Endothelial cell of umbilical vein (primary cell): ENCODE data around the gene GPR158. TPM values are rescaled to one million over a fixed set of nuclear protein-coding genes. Genes with fewer than 3 reads are reported as not detected.

Source experiments
- BruUV-seq: library from RNA; stranded (reverse); fragments of 400-500 nt; replicated peaks from 2 replicates; lab custom pipeline; 2021; lab: Mats Ljungman, UMichigan
- CTCF ChIA-PET: fragments of 300-600, 350-600 bp; sonication (Branson Sonifier 250); formaldehyde crosslinking; loops from one replicate; lab custom pipeline; 2021; ENCODE audit warnings: antibody characterized with exemption, inconsistent platforms; lab: Charles Lee
- POLR2A ChIA-PET: fragments of 300-600, 350-600 bp; sonication (Branson Sonifier 250); formaldehyde crosslinking; loops from one replicate; lab custom pipeline; 2021; ENCODE audit warnings: antibody characterized with exemption, inconsistent platforms; lab: Charles Lee
- DNase-seq: peaks from one replicate; pipeline ENCODE4 v3.0.0-alpha.2; 2011; ENCODE audit warnings: low read depth, low spot score
- FAIRE-seq: peaks from 2 replicates; lab custom pipeline; 2011; peaks lifted over from hg19 to GRCh38; lab: Jason Lieb, UNC
- H2AFZ ChIP-seq: 2 replicates; pipeline ENCODE4 v1.6.0; 2012; ENCODE audit warnings: low read depth, low read length, control low read depth, inconsistent platforms
- H3K27ac ChIP-seq: 2 replicates; pipeline ENCODE4 v1.5.1; 2011; ENCODE audit warnings: low read depth, mild to moderate bottlenecking, control low read depth, low read length, moderate library complexity; ENCODE audit not compliant: insufficient read depth
- H3K27me3 ChIP-seq, 2 experiments: 2 replicates each; pipeline versions ENCODE4 v1.6.0 to v1.6.1; 2011; ENCODE audit warnings: low read length in 2 of 2, mixed read lengths in 1 of 2; ENCODE audit not compliant: control insufficient read depth in 2 of 2, insufficient read depth in 2 of 2
- H3K36me3 ChIP-seq, 2 experiments: 2 replicates in 1 of 2; 3 replicates in 1 of 2; pipeline ENCODE4 v1.5.1; 2011; ENCODE audit warnings: low read length in 2 of 2, mild to moderate bottlenecking in 1 of 2, moderate library complexity in 1 of 2; ENCODE audit not compliant: control insufficient read depth in 2 of 2, insufficient read depth in 2 of 2; ENCODE audit errors: extremely low read depth in 1 of 2
- H3K4me1 ChIP-seq: 3 replicates; pipeline ENCODE4 v1.5.1; 2011; ENCODE audit warnings: mild to moderate bottlenecking, low read length; ENCODE audit not compliant: control insufficient read depth, insufficient read depth; ENCODE audit errors: extremely low read depth
- H3K4me2 ChIP-seq: 2 replicates; pipeline ENCODE4 v1.6.1; 2011; ENCODE audit warnings: low read length, control low read depth, mixed read lengths; ENCODE audit not compliant: insufficient read depth
- H3K4me3 ChIP-seq, 3 experiments: fragments of 200-600 bp in 1 of 3; sonication (generic), shearing (Covaris generic) in 1 of 3; replicated peaks in 1 of 3; 2 replicates each; pipeline ENCODE4 v1.5.1; 2011 to 2016; ENCODE audit warnings: control low read depth in 3 of 3, low read length in 3 of 3, mild to moderate bottlenecking in 2 of 3, inconsistent platforms in 1 of 3, low read depth in 1 of 3, moderate library complexity in 1 of 3; ENCODE audit not compliant: insufficient read depth in 1 of 3
- H3K79me2 ChIP-seq: 2 replicates; pipeline ENCODE4 v1.6.0; 2012; ENCODE audit warnings: low read length, inconsistent platforms; ENCODE audit not compliant: control insufficient read depth, insufficient read depth
- H3K9ac ChIP-seq: replicated peaks from 2 replicates; pipeline ENCODE3; 2011; ENCODE audit warnings: low read length, control low read depth; ENCODE audit not compliant: insufficient read depth; ENCODE audit errors: extremely low read depth
- H3K9me1 ChIP-seq: replicated peaks from 3 replicates; pipeline ENCODE4 v1.6.0; 2011; ENCODE audit warnings: mild to moderate bottlenecking, low read length; ENCODE audit not compliant: control insufficient read depth, insufficient read depth; ENCODE audit errors: extremely low read depth
- H3K9me3 ChIP-seq: replicated peaks from 2 replicates; pipeline ENCODE4 v1.5.1; 2012; ENCODE audit warnings: low read length, inconsistent platforms; ENCODE audit not compliant: control insufficient read depth, insufficient read depth
- H4K20me1 ChIP-seq: replicated peaks from 2 replicates; pipeline ENCODE3; 2011; ENCODE audit warnings: mild to moderate bottlenecking, low read length; ENCODE audit not compliant: control insufficient read depth, insufficient read depth; ENCODE audit errors: extremely low read depth
- EZH2 ChIP-seq: IDR thresholded peaks from 2 replicates; pipeline ENCODE4 v1.6.1; 2012; ENCODE audit warnings: borderline replicate concordance, low read depth, mild to moderate bottlenecking, moderate library complexity, low read length, inconsistent platforms; ENCODE audit not compliant: severe bottlenecking
- FOS ChIP-seq: IDR thresholded peaks from 2 replicates; pipeline ENCODE4 v1.6.1; 2011; ENCODE audit warnings: mild to moderate bottlenecking, low read length, moderate library complexity, borderline replicate concordance; ENCODE audit not compliant: insufficient read depth
- JUN ChIP-seq: IDR thresholded peaks from 2 replicates; pipeline ENCODE4 v1.6.1; 2011; ENCODE audit warnings: borderline replicate concordance, low read depth; ENCODE audit not compliant: insufficient read length, insufficient read depth
- POLR2A ChIP-seq: IDR thresholded peaks from 2 replicates; pipeline ENCODE4 v1.6.1; 2012; ENCODE audit warnings: low read depth, mild to moderate bottlenecking, control low read depth, low read length
- POLR2AphosphoS5 ChIP-seq: IDR thresholded peaks from 2 replicates; pipeline ENCODE4 v1.6.1; 2012; ENCODE audit warnings: low read depth, mild to moderate bottlenecking, control low read depth, low read length, moderate library complexity; ENCODE audit not compliant: insufficient read depth
- dilution Hi-C: fragments of 300-500 bp; cut with MboI; formaldehyde crosslinking; loops from one replicate; pipeline ENCODE4 v1.15.0; 2019; ENCODE audit warnings: low sequenced_read_pairs; ENCODE audit not compliant: extremely low pct_ligation_motif_present
- intact Hi-C: fragments of 100-400 bp; cut with micrococcal nuclease; formaldehyde crosslinking; loops from one replicate; pipeline ENCODE4 v1.10.0; 2022
- polyA plus RNA-seq, 4 experiments: library from polyadenylated mRNA; depleted of rRNA in 3 of 4; stranded (reverse) in 3 of 4; unstranded in 1 of 4; fragments of >200 nt; gene quantifications; 2 replicates each; pipeline versions ENCODE4 v1.2.1 to v1.2.3, GENCODE V29; 2011 to 2012; ENCODE audit warnings: missing spikeins in 1 of 4
- total RNA-seq: library from RNA; stranded (reverse); gene quantifications from 2 replicates; pipeline ENCODE4 v1.2.3, GENCODE V29; 2021
- TF ChIP-seq, protein P1 (sequence below), 2 donors: IDR thresholded peaks; 1 replicate in 1 of 2; 2 replicates in 1 of 2; pipeline ENCODE4 v1.5.1; 2011; ENCODE audit warnings: low read length in 2 of 2, mild to moderate bottlenecking in 2 of 2, moderate library complexity in 2 of 2, control low read depth in 1 of 2, inconsistent platforms in 1 of 2, low read depth in 1 of 2; ENCODE audit not compliant: insufficient read depth in 1 of 2; ENCODE audit errors: extremely low read depth in 1 of 2
- TF ChIP-seq, protein P2 (sequence below): IDR thresholded peaks from 2 replicates; pipeline ENCODE4 v1.6.1; 2011; ENCODE audit not compliant: insufficient read depth, insufficient read length

Gene GPR158
- total and polyA plus RNA-seq, 2 donors (not counting 3 experiments of a cell fraction or from before 2014, with no cell fraction given) = not detected

DNA sequence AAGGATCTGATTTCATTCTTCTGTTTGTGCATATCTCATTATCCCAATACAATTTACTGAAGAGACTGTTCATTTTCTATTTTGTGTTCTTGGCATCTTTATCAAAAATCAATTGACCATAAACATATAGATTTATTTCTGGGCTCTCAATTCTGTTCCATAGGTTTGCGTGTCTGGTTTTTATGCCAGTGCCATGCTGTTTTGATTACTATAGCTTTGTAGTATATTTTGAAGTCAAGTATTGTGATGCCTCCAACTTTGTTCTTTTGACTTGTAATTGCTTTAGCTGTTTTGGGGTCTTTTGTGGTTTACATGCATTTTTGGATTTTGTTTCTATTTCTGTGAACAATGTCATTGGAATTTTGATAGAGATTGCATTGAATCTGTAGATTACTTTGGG is 278.8 kb downstream of the GPR158 start:
- FAIRE-seq (no peak), DNase-seq (no peak)
- Histone ChIP-seq H2AFZ (no peak overlapping the region), H3K27me3 (no peaks in the 10 kb centered on the region), H3K36me3 (no peaks in the 10 kb centered on the region), H3K79me2 (no peaks in the 10 kb centered on the region), H3K9ac (no peak overlapping the region), H3K9me1 (peaks cover 3% of the 10 kb centered on the region), H4K20me1 (no peaks in the 10 kb centered on the region), H3K4me3 (no peak overlapping the region), H3K4me1 (peaks cover 13% of the 10 kb centered on the region), H3K4me2 (no peak overlapping the region), H3K27ac (no peak overlapping the region), H3K9me3 (no peaks in the 10 kb centered on the region)
- dilution Hi-C loops (no loop called here), intact Hi-C loops (no loop called here)
- CTCF ChIA-PET = no interaction called here
- BruUV-seq = no TSS peak
- TF ChIP-seq, protein P1, sequence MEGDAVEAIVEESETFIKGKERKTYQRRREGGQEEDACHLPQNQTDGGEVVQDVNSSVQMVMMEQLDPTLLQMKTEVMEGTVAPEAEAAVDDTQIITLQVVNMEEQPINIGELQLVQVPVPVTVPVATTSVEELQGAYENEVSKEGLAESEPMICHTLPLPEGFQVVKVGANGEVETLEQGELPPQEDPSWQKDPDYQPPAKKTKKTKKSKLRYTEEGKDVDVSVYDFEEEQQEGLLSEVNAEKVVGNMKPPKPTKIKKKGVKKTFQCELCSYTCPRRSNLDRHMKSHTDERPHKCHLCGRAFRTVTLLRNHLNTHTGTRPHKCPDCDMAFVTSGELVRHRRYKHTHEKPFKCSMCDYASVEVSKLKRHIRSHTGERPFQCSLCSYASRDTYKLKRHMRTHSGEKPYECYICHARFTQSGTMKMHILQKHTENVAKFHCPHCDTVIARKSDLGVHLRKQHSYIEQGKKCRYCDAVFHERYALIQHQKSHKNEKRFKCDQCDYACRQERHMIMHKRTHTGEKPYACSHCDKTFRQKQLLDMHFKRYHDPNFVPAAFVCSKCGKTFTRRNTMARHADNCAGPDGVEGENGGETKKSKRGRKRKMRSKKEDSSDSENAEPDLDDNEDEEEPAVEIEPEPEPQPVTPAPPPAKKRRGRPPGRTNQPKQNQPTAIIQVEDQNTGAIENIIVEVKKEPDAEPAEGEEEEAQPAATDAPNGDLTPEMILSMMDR (IDR thresholded peaks at IDR 0.05; ENCODE audit: extremely low read depth in 1 of 2, insufficient read depth in 1 of 2, low read depth in 1 of 2, low read length in 2 of 2) = no peak
- TF ChIP-seq FOS (no peak), JUN (no peak)
- POLR2A ChIA-PET = no interaction called here

DNA sequence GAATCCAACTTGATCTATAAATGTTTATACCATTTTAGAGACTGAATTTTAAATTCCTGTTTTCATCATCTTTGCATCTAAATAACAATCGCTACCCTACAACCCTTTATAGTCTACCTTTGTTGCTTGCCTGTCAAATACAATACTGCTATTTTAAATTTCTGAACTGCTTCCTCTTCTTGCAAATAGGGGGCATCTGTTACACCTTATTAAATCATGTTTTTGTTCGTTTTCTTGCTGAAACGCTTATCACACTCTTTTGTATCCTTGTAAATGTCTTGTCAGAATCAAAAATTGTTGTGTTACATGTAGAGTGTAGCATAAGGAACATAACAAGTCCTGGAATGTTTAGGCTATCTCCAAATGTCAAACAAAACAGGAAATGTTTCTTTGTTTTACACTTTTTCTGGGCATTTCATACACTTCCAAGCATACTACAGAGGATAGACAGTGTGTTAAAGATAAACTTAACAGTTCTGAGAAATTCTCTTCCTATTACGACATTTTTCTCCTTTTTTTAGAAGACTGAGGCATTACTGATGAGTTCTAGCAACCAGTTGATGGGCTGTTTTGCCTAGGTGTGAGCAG is 281.3 kb downstream of the GPR158 start:
- no peaks in the 10 kb centered on the region for H3K27me3 ChIP-seq
- peaks cover 13% of the 10 kb centered on the region for H3K4me1 ChIP-seq
- peaks cover 3% of the 10 kb centered on the region for H3K9me1 ChIP-seq
- no TSS peak for BruUV-seq
- POLR2A ChIA-PET = no interaction called here
- peak overlapping the region; percentile 32 for H3K27ac ChIP-seq
- DNase-seq (peak; percentile 83), FAIRE-seq (peak; percentile 52)
- H3K4me2 ChIP-seq = peak overlapping the region; percentile 66
- peak overlapping the region; percentile 4 for H3K9ac ChIP-seq
- H4K20me1 ChIP-seq = no peaks in the 10 kb centered on the region
- no peaks in the 10 kb centered on the region for H3K79me2 ChIP-seq
- intact Hi-C loops (loop anchor here (1.0 kb wide), 1 partner anchor 37 kb away; no protein-coding TSS in a partner anchor), dilution Hi-C loops (no loop called here)
- no peaks in the 10 kb centered on the region for H3K36me3 ChIP-seq
- TF ChIP-seq, protein P1 (IDR thresholded peaks at IDR 0.05; ENCODE audit: extremely low read depth in 1 of 2, insufficient read depth in 1 of 2, low read depth in 1 of 2, low read length in 2 of 2) = peak in 1 of 2 donors; percentile 8
- no peak for TF ChIP-seq POLR2A
- TF ChIP-seq, protein P2, sequence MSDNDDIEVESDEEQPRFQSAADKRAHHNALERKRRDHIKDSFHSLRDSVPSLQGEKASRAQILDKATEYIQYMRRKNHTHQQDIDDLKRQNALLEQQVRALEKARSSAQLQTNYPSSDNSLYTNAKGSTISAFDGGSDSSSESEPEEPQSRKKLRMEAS = no peak
- TF ChIP-seq POLR2AphosphoS5 = no peak
- no peak for TF ChIP-seq EZH2
- no peak for TF ChIP-seq FOS
- peak; percentile 16 for TF ChIP-seq JUN
- CTCF ChIA-PET = interaction anchor here (0.8 kb wide), 1 partner anchor 209 kb away, joined by 3 read pairs; no protein-coding TSS in a partner anchor
- H3K9me3 ChIP-seq = no peaks in the 10 kb centered on the region
- no peak overlapping the region for H3K4me3 ChIP-seq
- H2AFZ ChIP-seq = peak overlapping the region; percentile 76
